Measurements from ENCODE around the gene EREG.
A peak's percentile ranks its signal among the peaks of the same experiment; 100 is the strongest.

Gene EREG

GRCh38 chr4:74412225-74412624 is 47.3 kb downstream of the EREG start:
- FAIRE-seq (no peak), DNase-seq (ENCODE audit: insufficient read length, low spot score) (no peak)
- TF ChIP-seq POLR2A (IDR thresholded peaks at IDR 0.05; ENCODE audit: low read depth, low read length), result no peak

GRCh38 chr4:74413265-74413664 is 48.3 kb downstream of the EREG start:
- TF ChIP-seq POLR2A (IDR thresholded peaks at IDR 0.05; ENCODE audit: low read depth, low read length), result no peak
- DNase-seq (ENCODE audit: insufficient read length, low spot score), result no peak
- FAIRE-seq, result no peak

GRCh38 chr4:74414149-74414809 is 49.3 kb downstream of the EREG start:
- FAIRE-seq (no peak), DNase-seq (ENCODE audit: insufficient read length, low spot score) (no peak)
- TF ChIP-seq POLR2A (IDR thresholded peaks at IDR 0.05; ENCODE audit: low read depth, low read length), result no peak

- FAIRE-seq (no peak), DNase-seq (ENCODE audit: insufficient read length, low spot score) (no peak)
- TF ChIP-seq POLR2A (IDR thresholded peaks at IDR 0.05; ENCODE audit: low read depth, low read length), result no peak
Observed at GRCh38 chr4:74415602-74416300, 50.8 kb downstream of the EREG start.

GRCh38 chr4:74418063-74418670 is 53.2 kb downstream of the EREG start:
- TF ChIP-seq POLR2A (IDR thresholded peaks at IDR 0.05; ENCODE audit: low read depth, low read length), result no peak
- DNase-seq (ENCODE audit: insufficient read length, low spot score), result no peak
- peak; percentile 86 for FAIRE-seq

GRCh38 chr4:74420863-74421262 is 55.9 kb downstream of the EREG start:
- FAIRE-seq (no peak), DNase-seq (ENCODE audit: insufficient read length, low spot score) (no peak)
- TF ChIP-seq POLR2A (IDR thresholded peaks at IDR 0.05; ENCODE audit: low read depth, low read length), result no peak

GRCh38 chr4:74423104-74423503 is 58.2 kb downstream of the EREG start:
- DNase-seq (ENCODE audit: insufficient read length, low spot score), result no peak
- no peak for FAIRE-seq
- TF ChIP-seq POLR2A (IDR thresholded peaks at IDR 0.05; ENCODE audit: low read depth, low read length), result no peak

GRCh38 chr4:74424111-74424510 is 59.2 kb downstream of the EREG start:
- FAIRE-seq (no peak), DNase-seq (ENCODE audit: insufficient read length, low spot score) (no peak)
- TF ChIP-seq POLR2A (IDR thresholded peaks at IDR 0.05; ENCODE audit: low read depth, low read length), result no peak

GRCh38 chr4:74426101-74426500 is 61.2 kb downstream of the EREG start:
- DNase-seq (ENCODE audit: insufficient read length, low spot score) (no peak), FAIRE-seq (peak; percentile 71)
- no peak for TF ChIP-seq POLR2A (IDR thresholded peaks at IDR 0.05; ENCODE audit: low read depth, low read length)

- FAIRE-seq, result no peak
- DNase-seq (ENCODE audit: insufficient read length, low spot score), result no peak
- TF ChIP-seq POLR2A (IDR thresholded peaks at IDR 0.05; ENCODE audit: low read depth, low read length), result no peak
Observed at GRCh38 chr4:74428276-74428675, 63.3 kb downstream of the EREG start.

GRCh38 chr4:74431113-74431826 is 66.3 kb downstream of the EREG start:
- FAIRE-seq, result no peak
- no peak for TF ChIP-seq POLR2A (IDR thresholded peaks at IDR 0.05; ENCODE audit: low read depth, low read length)
- no peak for DNase-seq (ENCODE audit: insufficient read length, low spot score)

- no peak for TF ChIP-seq POLR2A (IDR thresholded peaks at IDR 0.05; ENCODE audit: low read depth, low read length)
- no peak for FAIRE-seq
- no peak for DNase-seq (ENCODE audit: insufficient read length, low spot score)
Observed at GRCh38 chr4:74433043-74433442, 68.1 kb downstream of the EREG start.

- DNase-seq (ENCODE audit: insufficient read length, low spot score) (no peak), FAIRE-seq (no peak)
- no peak for TF ChIP-seq POLR2A (IDR thresholded peaks at IDR 0.05; ENCODE audit: low read depth, low read length)
Observed at GRCh38 chr4:74433541-74434172, 68.7 kb downstream of the EREG start.

- FAIRE-seq, result no peak
- DNase-seq (ENCODE audit: insufficient read length, low spot score), result no peak
- no peak for TF ChIP-seq POLR2A (IDR thresholded peaks at IDR 0.05; ENCODE audit: low read depth, low read length)
Observed at GRCh38 chr4:74435296-74435695, 70.4 kb downstream of the EREG start.

Data from H54 (cell line).